LNCaP clone FGC (cell line): ENCODE measurements around the gene FOXD3.

Experiments
- DNase-seq: peaks from one replicate; pipeline ENCODE4 v3.0.0-alpha.2; 2011; ENCODE audit warnings: low read depth
- H3K4me3 ChIP-seq: 2 replicates; pipeline ENCODE4 v1.5.1; 2011; ENCODE audit warnings: mild to moderate bottlenecking, low read depth, low read length, control low read depth
- TF ChIP-seq, protein P1 (sequence below): IDR thresholded peaks from 2 replicates; pipeline ENCODE4 v1.5.1; 2012; ENCODE audit warnings: mild to moderate bottlenecking; ENCODE audit not compliant: control insufficient read depth, insufficient read depth; ENCODE audit errors: extremely low read depth

Gene FOXD3

GRCh38 chr1:63321066-63321784 lies 1.1 kb upstream of the FOXD3 start:
- TF ChIP-seq, protein P1, sequence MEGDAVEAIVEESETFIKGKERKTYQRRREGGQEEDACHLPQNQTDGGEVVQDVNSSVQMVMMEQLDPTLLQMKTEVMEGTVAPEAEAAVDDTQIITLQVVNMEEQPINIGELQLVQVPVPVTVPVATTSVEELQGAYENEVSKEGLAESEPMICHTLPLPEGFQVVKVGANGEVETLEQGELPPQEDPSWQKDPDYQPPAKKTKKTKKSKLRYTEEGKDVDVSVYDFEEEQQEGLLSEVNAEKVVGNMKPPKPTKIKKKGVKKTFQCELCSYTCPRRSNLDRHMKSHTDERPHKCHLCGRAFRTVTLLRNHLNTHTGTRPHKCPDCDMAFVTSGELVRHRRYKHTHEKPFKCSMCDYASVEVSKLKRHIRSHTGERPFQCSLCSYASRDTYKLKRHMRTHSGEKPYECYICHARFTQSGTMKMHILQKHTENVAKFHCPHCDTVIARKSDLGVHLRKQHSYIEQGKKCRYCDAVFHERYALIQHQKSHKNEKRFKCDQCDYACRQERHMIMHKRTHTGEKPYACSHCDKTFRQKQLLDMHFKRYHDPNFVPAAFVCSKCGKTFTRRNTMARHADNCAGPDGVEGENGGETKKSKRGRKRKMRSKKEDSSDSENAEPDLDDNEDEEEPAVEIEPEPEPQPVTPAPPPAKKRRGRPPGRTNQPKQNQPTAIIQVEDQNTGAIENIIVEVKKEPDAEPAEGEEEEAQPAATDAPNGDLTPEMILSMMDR: no peak
- DNase-seq: no peak
- H3K4me3 ChIP-seq: no peak overlapping the region

- peak overlapping the region; percentile 60 for H3K4me3 ChIP-seq
- DNase-seq: no peak
- TF ChIP-seq, protein P1: no peak
These were observed 618 bp upstream of the FOXD3 start for GRCh38 chr1:63321785-63322113.

- TF ChIP-seq, protein P1: peak; percentile 8; the same call in 1 of the 2 replicates
- H3K4me3 ChIP-seq: peak overlapping the region; percentile 60
- no peak for DNase-seq
These were observed 837 bp downstream of the FOXD3 start for GRCh38 chr1:63322944-63323864.

GRCh38 chr1:63323865-63324778 lies 1.8 kb downstream of the FOXD3 start:
- no peak for DNase-seq
- peak overlapping the region; percentile 21 for H3K4me3 ChIP-seq

DNA sequence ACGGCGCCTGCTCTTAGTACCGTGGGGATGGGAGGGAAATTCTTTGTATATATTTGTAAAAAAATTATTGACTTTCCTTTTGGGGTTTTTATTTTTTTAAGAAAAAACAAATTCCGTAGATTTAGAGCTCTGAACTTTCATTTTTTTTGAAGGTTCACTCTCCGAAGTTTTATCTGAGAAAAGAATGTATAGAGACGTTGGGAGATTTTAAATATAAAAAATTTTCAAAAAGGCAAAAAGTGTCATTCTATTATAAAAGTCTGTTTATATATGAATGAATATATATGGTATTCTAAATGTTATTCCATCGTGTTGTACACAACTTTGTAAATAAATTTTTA lies 2.4 kb downstream of the FOXD3 start:
- no peak for DNase-seq
- H3K4me3 ChIP-seq: no peak overlapping the region
- TF ChIP-seq, protein P1: no peak

More at GRCh38 chr1:63323865-63324778, 1.8 kb downstream of the FOXD3 start:
- TF ChIP-seq, protein P1: no peak

- TF ChIP-seq, protein P1: no peak
- no peak for DNase-seq
- H3K4me3 ChIP-seq: no peak overlapping the region
These were observed 3.1 kb downstream of the FOXD3 start for GRCh38 chr1:63325279-63325985.
